Activated CD8-positive, alpha-beta memory T cell treated with anti-CD3 and anti-CD28 coated beads for 24 hours (primary cell): ENCODE results near the gene TAL1.

Experiments
- DNase-seq: peaks from one replicate; pipeline ENCODE4 v3.0.0-alpha.2; 2020

TAL1 gene

DNA sequence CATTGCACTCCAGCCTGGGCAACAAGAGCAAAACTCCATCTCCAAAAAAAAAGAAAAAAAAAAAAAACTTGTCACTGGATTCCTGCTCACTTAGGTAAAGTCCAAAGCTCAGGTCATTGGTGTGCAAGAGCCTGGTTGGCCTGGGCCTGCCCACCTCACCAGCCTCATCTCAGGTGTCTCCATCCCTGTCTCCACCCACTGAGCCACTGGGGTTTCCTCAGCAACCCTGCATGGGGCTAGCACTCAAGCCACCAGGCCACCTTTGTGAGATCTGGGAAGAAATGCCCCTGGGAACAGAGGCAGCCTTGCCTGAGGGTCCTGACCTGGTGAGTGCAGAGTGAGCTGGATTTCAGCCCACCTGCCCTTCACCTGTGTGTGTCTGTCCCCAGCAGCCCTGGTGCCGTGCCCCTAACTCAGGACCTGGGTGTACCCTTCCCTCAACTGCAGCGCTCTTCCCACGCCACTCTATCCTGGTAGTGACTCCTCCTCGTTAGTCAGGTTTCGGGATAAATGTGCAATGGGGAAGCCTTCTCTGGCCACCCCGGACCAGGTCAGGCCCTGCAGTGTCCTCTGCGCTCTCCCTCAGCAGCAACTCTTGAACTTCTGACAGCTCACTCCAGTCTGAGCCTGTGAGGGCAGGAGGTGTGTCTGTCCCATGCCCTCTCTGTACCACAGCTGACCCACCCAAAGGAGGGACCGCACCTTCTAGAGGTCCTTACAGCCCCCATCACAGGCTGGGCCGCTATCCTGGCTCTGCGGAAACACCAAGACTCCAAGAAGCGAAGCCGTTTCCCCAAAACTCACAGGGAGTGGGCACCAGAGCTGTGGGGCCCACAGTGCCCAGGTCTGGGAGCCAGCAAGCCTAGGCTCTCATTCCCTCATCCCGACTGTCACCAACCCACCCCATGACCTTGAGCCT lies 45.5 kb downstream of the TAL1 start:
- peak; percentile 42 for DNase-seq

DNA sequence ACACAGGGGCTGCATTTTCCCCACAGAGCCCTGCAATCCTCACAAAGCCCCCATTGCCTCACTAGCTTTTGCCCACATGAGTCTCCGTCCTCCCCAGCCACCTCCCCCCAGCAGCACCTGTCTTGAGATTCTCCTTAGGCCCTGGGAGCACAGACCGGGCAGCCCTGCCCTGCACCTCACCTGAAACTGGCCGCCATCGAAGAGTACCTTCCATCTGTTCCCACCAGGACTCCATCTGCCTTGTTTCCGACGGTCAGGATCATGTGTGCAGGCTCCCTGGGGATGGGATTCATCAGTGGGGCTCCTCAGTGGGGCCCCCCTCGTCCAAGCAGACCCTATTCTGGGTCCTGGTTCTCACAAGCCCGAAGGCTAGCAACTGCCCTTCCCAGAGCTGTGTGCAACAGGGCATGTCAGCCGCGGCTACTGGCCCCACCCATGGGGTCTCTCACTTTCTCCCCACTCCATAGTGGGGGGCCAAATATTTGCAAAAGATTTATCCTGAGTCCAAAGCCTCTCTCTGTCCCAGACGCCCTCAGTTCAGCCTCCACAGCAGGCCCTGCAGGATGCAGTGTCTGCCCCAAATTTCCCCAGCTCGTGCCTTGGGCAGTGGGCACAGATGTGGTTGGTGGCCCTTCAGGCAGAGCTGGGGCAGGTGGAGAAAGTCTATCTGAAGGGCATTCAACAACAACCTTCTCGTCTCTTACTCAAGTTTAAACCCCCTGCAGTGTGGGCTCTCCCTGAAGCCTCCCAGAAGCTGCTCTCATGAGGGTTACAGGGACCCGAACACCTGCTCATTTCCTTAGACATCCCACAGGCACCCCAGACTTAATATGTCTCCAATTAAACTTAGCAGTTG lies 47.0 kb downstream of the TAL1 start:
- no peak for DNase-seq

DNA sequence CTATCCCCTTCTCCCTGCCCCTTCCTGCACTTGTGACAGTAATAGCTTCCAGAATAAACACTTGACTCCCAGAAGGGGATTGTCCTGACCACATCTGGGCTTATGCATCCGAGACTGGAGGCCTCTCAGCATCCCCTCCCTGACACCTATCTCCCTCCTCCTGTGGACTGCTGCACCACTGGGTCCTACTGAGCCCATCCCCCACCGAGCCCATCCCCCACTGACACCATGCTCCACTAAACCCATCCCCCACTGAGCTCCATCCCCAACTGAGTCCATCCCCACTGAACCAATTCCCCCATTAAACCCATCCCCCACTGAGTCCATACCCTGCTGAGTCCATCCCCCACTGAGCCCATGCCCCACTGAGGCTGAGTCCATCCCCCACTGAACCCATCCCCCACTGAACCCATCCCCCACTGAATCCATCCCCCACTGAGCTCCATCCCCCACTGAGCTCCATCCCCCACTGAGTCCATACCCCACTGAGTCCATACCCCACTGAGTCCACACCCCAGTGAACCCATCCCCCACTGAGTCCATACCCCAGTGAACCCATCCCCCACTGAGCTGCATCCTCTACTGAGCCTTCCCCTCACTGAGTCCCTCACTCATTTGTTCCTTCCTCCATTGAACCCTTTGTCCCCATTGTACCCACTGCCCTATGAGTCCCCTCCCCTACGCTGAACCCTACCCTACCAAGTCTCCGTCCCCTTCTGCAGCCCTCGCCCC lies 47.8 kb downstream of the TAL1 start:
- peak; percentile 48 for DNase-seq

DNA sequence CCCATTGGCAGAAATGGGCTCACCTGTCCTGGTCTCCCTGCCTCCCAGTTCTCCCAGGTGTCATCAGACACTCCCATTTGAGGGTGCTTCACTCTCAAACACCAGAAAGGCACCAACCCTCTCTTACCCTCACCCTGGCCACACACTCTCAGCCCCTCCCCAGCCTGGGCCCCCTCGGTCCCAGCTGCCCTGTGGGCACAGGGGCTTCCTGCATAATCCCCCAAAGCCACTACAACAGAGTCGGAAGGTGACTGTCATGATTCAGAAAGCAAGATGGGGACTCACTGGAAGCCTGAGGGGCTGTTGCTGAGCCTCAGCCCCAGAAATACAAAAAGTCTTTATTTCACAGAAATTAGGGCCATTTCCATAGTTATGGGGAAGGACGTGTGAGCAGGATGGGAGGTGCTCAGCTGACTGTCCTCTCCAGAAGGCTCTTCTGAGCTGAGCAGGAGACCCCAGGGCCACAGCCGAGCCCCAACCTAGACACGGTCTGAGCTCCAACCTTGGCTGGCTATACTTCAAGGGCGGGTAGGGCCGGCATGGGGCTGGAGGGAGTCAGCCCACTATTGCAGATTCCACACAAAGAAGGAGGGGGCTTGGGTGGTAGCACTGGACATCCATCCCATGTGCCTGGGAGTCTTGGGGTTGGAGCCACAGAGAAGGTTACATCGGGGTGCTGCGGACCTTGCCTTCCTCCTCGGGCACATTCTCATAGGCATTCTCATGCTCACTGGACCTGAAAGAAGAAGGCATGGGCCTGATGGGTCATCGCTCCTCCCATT lies 48.5 kb downstream of the TAL1 start:
- peak; percentile 47 for DNase-seq

DNA sequence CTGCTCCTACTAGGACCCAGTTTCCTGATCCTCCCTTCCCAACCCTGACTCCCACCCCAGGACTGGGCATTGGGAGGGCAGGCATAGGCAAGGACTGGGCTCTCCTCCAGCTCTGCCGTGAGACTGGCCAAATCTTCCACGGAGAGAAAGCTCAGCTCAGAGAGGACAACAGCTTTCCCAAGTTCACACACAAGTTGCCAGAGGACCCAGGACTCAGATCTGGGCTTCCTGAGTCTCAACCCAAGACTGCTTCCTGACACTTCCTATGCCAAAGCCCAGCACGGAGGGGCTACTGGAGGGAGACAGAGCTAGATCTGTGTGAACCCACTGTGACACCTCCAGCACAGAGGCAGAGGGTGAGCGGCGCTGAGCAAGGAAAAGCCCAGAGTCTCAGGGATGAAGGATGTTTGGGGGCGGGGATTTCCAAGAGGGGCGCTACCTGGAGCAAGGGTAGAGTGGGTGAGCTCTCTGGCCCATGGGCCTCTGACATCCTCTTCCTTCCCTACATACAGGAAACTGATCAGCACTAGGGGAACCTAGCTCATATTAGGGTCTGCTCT lies 49.3 kb downstream of the TAL1 start:
- peak; percentile 44 for DNase-seq

DNA sequence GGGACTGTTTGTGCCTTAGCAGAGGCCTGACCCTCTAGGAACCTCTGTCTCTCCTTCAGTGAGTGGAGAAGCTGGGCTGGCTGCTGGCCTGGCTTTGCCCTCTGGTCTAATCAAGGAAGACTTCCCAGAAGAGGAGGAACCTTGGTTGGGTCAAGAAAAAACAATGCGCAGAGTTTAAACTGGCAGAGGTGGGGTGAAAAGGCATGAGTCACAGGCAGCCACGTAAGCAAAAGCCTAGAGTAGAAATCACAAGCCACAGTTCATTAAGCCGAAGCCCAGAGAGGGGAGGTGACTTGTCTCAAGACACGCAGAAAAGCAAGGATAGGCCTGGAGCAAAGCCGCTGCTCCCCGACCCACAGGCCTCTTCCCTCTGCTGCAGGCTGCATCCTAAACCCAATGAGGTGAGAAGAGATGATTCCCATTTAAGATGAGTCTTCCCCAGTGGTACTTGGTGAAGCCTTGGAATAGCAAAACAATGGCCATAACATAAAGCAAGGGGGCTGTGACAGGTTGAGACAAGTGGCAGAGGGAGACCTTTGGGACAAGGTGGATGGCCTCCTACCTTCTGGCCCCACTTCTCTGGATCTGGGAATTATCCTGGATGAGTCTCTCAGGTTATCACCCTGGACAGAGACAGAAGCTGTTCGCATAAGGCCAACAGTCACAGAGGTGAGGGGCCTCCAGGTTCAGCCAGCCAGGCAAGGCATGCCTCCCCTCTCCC lies 49.9 kb downstream of the TAL1 start:
- DNase-seq = no peak

DNA sequence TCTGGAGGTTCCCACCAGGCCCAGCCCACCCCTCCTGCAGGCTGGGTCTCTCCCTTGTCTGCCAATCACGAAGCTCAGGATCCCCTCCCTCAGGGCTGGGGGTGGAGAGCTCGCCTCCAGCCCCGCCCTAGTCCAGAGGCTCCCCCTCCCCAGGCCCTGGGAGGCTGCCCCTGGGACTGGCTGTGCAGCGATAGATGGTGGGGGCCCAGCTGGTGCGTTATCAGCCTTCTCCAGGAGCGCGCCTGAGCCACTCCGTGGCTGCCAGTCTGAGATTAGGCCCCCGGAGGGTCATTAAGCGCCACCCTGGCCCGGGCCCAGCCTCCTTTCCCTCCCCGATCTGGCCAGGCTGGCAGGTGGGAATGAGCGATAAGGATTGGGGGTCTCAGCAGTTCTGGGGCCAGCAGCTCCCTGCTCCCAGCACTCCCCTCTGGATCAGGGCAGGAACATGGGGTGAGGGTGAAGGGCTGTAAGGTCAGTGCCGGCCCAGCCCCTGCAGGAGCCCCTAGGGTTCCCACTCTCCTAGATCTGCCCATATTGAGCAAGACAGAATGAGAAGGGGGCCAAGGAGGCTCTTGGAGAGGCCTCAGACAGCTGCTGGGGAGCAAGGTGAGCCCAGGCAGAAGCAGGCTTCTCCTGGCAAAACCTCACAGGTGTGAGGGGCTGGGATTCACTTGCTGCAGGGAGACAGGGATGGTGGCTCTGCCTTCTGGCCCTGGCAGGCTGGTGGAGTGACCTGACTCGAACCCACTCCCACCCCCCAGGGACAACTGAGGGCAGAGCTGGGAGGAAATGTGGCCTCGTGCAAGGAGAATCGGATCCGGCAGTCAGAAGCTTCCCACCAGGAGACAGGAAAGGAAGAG lies 50.7 kb downstream of the TAL1 start:
- peak; percentile 35 for DNase-seq

DNA sequence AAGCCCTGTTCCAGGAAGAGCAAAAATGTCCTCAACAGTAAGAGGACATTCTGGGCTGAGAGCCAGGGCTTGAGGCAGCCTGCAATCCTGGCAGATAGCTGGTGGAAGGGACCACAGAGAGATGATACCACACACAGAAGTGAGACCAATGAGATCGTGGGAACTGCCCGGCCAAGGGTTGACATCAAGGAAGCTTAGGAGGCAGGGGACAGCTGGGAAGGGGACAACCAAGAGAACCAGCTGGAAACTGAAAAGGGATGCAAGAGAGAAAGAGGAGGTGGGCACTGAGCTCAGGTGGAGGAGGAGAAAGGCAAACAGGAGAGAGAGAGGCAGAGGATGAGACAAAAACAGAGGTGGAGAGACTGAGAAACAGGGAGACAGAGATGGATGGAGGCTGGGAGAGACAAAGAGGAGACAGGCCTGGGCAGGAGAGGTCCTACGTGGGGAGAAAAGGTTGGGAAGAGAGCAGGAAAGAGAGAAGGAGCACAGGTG lies 51.4 kb downstream of the TAL1 start:
- DNase-seq = no peak

DNA sequence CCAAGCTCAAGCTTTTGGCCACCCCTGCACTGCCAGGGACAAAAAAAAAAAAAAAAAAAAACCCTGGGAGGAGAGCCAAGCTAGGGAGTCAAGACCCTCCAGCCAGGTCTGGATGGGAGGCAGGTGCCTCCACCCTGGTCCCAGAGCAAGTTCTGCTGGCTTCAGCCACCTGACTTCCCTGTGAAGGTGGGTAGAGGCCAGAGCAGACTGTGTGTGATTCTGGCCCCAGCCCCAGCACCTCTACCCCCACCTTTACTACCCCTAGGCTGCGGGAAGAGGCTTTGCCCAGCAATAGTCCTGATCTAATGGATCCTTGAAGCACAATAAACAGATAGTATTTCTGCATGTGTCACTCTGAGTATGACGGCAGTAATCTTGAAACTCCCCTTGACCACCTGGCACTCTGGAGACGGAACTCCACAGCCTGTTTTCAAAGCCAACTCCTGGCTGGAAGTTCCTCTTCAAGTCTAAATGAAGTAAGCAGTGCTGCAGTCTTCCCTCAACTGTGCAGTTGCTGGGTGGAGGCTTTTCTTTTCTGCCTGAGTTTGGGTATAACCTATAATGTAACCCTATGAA lies 51.9 kb downstream of the TAL1 start:
- DNase-seq = no peak

DNA sequence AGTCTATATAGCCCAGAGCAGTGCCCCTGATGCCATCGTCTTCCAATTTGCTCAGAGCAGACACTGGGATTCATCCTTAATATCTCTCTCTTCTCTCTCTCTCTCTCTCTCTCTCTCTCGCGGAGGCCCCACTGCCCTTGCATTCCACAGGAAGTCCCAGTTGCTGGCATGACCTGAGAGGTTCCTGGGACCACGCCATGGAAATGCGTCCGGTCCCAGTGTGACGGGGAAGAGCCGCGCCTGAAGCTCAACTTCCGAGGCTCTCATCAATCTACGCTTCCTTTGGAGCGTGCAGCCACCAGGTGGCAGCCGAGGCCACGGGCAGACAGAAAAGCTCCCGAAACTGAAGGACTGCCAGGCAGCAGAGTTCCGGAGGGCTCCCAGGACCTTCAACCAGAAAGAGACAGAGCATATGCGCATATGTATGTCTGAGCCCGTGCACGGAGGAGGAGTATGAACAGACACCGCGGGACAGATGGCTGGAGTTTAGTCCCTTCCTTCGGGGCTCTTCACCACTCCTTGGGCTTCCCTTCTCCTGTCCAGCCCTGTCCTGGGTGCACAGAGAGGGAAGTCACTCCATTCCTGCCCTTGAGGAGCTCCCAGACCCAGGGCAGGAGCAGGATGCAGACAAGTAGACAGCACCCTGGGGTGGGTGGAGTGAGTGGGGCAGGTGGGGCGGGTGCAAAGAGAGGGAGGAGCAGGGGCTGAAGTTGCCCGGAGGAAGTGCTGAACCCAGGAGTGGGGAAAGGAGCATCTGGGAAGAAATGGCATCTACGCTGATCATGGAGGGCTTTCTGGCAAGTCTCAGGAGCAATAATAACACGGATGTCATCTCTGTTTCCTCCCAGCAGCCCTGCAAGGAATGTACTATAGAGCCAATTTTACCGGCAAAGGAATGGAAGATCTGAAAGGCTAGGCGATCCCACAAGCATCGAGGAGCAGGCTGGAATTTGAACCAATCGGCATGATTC lies 52.7 kb downstream of the TAL1 start:
- DNase-seq = peak; percentile 89

DNA sequence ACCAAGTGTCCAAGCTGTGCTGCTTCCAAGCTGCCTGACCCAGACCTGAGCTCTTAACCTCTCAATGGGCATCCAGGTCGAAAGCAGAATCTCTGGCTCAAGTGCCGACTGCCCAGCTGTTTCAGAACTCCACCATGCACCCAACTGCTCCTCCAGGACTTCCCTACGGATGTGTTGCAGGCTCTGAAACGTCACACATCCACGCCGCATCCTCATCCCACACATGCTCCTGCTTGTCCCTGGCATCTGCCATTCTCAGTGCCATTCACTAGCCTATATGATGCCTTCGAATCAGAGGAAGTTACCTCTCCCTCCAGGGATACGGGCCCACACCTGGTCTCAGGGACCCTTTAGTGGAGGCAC lies 53.4 kb downstream of the TAL1 start:
- DNase-seq = no peak

DNA sequence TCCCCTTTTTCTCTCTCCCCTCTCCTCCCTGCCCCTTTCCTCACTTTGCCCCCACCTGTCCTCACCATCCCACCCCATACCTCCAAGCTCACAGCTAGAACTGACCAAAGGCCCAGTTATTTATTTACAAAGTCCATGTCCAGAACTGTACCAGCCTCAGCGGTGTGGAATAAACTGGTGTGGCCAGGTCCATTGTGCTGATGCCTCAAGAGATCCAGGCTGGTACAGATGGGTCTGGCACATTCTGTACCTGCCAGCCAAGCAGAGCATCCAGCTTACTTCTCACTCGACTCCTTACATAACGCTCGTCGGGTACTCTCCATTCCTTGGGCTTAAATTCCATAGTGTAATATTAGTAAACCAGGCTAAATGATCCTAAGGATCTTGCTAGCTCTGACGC lies 54.0 kb downstream of the TAL1 start:
- DNase-seq = no peak

DNA sequence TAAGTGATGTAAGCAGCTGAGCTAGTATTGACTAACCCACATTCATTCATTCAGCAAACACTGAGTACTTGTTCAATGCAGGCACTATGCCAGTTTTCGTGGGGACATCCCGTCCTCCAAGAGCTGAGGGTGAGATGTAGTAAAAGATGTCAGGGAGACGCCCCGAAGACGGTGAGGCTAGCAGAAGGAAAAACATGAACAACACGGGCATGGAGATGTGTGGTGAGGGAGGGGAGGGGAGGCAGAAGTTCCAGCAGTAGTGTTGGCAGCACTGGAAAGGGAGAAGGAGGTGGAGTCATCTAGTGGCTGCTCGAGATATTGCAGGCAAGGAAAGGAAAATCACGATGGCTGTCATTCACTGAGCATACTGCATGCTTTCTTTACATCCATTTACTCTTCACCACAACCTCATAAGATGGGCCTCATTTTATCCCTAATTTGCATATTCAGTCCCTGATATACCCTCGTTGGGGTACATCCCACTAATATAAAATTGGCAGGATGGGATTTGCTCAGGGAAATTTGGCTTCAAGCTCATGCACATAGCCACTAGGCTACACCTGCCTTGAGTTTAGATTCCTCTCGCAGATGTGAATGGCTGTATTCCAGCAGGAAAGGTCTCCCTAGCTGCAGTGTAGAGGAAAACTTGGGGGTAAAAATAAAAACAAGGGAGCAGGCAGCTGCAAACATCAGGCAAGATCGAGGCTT lies 56.6 kb downstream of the TAL1 start:
- peak; percentile 70 for DNase-seq

DNA sequence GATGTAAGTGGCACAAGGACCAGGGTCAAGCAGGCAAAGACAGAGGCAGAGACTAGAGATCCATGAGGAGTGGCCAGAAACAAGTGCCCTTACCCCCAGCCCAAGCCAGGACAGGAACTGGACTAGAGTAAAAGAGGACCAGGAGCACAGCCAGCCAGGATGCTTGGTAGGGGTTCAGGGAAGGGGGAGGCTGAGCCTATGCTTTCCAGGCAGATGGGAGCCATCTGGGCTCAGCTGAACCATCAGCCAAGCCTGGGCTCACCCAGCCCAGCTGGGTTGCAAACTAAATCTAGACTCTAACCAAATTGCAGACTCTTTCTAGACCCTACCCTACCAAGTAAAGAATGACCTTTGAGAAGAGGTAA lies 57.4 kb downstream of the TAL1 start:
- peak; percentile 37 for DNase-seq

DNA sequence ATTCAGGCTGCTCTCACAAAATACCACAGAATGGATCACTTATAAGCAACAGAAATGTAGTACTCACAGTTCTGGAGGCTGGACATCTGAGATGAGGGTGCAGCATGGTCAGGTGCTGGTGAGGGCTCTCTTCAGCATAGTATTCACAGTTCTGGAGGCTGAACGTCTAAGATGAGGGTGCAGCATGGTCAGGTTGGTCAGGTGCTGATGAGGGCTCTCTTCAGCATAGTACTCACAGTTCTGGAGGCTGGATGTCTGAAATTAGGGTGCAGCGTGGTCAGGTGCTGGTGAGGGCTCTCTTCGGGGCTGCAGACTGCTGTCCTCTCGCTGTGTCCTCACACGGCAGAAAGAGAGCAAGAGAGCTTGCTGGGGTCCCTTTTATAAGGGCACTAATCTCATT lies 59.2 kb downstream of the TAL1 start:
- DNase-seq = no peak
